GM11168 (cell line): ENCODE results near the gene FYB1.

Source experiments
- in situ Hi-C: fragments of 300-500 bp; cut with MboI; formaldehyde crosslinking; loops from one replicate; pipeline ENCODE4 v1.12.0; 2022; ENCODE audit warnings: low sequenced_read_pairs; ENCODE audit not compliant: unreplicated experiment

FYB1 gene

GRCh38 chr5:39132128-39132447 lies 87.3 kb downstream of the FYB1 start:
- in situ Hi-C loops = no loop called here

GRCh38 chr5:39131210-39132127 lies 87.9 kb downstream of the FYB1 start:
- in situ Hi-C loops = no loop called here

GRCh38 chr5:39130716-39131115 lies 88.6 kb downstream of the FYB1 start:
- in situ Hi-C loops = no loop called here

GRCh38 chr5:39121922-39122321 lies 97.4 kb downstream of the FYB1 start:
- in situ Hi-C loops = no loop called here

- in situ Hi-C loops = no loop called here
Measured at GRCh38 chr5:39121315-39121714, 98.0 kb downstream of the FYB1 start.

GRCh38 chr5:39120052-39120420 lies 99.3 kb downstream of the FYB1 start:
- in situ Hi-C loops = no loop called here

GRCh38 chr5:39119404-39120051 lies 99.8 kb downstream of the FYB1 start:
- in situ Hi-C loops = no loop called here

GRCh38 chr5:39118638-39119037 lies 100.7 kb downstream of the FYB1 start:
- in situ Hi-C loops = no loop called here

- in situ Hi-C loops = no loop called here
Measured at GRCh38 chr5:39117401-39117800, 102.0 kb downstream of the FYB1 start.

- in situ Hi-C loops = no loop called here
Measured at GRCh38 chr5:39116344-39117170, 102.8 kb downstream of the FYB1 start.

- in situ Hi-C loops = no loop called here
Measured at GRCh38 chr5:39115644-39116343, 103.6 kb downstream of the FYB1 start.

GRCh38 chr5:39114155-39114554 lies 105.2 kb downstream of the FYB1 start:
- in situ Hi-C loops = no loop called here

- in situ Hi-C loops = no loop called here
Measured at GRCh38 chr5:39113354-39113953, 105.9 kb downstream of the FYB1 start.

- in situ Hi-C loops = no loop called here
Measured at GRCh38 chr5:39109606-39110005, 109.8 kb downstream of the FYB1 start.

- in situ Hi-C loops = no loop called here
Measured at GRCh38 chr5:39108987-39109386, 110.4 kb downstream of the FYB1 start.

- in situ Hi-C loops = no loop called here
Measured at GRCh38 chr5:39107350-39107749, 112.0 kb downstream of the FYB1 start.

GRCh38 chr5:39106322-39106721 lies 113.0 kb downstream of the FYB1 start:
- in situ Hi-C loops = no loop called here

- in situ Hi-C loops = loop anchor here (5.0 kb wide), 1 partner anchor 92 kb away; no protein-coding TSS in a partner anchor
Measured at GRCh38 chr5:39104221-39104620, 115.1 kb downstream of the FYB1 start.

- in situ Hi-C loops = loop anchor here (5.0 kb wide), 1 partner anchor 90 kb away; no protein-coding TSS in a partner anchor
Measured at GRCh38 chr5:39102684-39103155, 116.6 kb downstream of the FYB1 start.
